ENCODE results near the gene EXOC6.

The EXOC6 gene

DNA sequence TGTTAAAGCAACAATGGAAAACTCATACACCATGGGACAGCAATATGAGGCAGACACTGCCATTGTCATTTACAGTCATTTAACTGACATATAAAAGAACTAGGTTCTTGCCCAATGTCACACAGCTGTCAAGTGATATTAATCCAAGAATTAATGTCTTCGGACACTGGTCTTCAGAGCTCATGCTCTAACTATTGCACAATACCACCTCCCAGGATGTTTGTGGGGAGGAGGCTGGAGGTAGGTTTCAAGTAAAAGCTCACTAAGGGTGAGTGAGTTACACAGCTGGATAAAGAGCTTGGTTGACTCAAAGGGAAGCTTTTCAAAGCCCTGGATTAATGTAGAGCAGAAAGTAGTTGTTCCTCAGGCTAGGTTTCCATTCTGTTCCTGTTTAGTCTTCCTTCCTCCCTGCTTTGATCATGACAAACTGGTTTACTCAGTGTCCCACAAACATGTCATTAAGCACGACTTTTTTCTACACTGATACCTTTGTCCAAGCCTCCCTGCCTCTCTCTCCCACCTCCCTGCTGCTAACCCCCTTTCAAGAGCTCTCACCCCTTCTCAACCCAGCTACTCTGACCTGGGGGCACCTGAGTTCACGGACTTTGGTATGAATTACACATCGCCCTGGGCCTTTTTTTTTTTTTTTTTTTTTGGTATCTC, 987 bp upstream of the EXOC6 start:
- H3K79me2 ChIP-seq (ENCODE audit: control insufficient read depth, low read length), result peaks cover 13% of the 10 kb centered on the region
- H3K9me2 ChIP-seq (replicated peaks; ENCODE audit: control insufficient read depth, low read length), result no peaks in the 10 kb centered on the region
- H4K20me1 ChIP-seq (ENCODE audit: control insufficient read depth, insufficient read depth, low read depth, low read length), result no peaks in the 10 kb centered on the region
- no peaks in the 10 kb centered on the region for H3K36me3 ChIP-seq (ENCODE audit: control insufficient read depth, low read length)
- peaks cover 23% of the 10 kb centered on the region for H3K4me1 ChIP-seq (ENCODE audit: control insufficient read depth, low read length)
- TF ChIP-seq EZH2phosphoT487 (IDR thresholded peaks at IDR 0.05; ENCODE audit: borderline replicate concordance, low read length), result no peak
- TF ChIP-seq, protein P1, sequence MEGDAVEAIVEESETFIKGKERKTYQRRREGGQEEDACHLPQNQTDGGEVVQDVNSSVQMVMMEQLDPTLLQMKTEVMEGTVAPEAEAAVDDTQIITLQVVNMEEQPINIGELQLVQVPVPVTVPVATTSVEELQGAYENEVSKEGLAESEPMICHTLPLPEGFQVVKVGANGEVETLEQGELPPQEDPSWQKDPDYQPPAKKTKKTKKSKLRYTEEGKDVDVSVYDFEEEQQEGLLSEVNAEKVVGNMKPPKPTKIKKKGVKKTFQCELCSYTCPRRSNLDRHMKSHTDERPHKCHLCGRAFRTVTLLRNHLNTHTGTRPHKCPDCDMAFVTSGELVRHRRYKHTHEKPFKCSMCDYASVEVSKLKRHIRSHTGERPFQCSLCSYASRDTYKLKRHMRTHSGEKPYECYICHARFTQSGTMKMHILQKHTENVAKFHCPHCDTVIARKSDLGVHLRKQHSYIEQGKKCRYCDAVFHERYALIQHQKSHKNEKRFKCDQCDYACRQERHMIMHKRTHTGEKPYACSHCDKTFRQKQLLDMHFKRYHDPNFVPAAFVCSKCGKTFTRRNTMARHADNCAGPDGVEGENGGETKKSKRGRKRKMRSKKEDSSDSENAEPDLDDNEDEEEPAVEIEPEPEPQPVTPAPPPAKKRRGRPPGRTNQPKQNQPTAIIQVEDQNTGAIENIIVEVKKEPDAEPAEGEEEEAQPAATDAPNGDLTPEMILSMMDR (IDR thresholded peaks at IDR 0.05; ENCODE audit: low read depth, low read length, poor library complexity, severe bottlenecking), result no peak
- H3F3A ChIP-seq (ENCODE audit: control insufficient read depth, insufficient read depth), result peaks cover 6% of the 10 kb centered on the region
- H3K27me3 ChIP-seq (ENCODE audit: control insufficient read depth, low read length), result peaks cover 17% of the 10 kb centered on the region
- no peaks in the 10 kb centered on the region for H3K9me3 ChIP-seq (ENCODE audit: control insufficient read depth, insufficient read depth, low read length)
- no peak overlapping the region for H3K27ac ChIP-seq (ENCODE audit: low read depth, low read length)
- no peak overlapping the region for H3K4me3 ChIP-seq (ENCODE audit: low read length)
- no peak overlapping the region for H3K4me2 ChIP-seq (ENCODE audit: low read length)

DNA sequence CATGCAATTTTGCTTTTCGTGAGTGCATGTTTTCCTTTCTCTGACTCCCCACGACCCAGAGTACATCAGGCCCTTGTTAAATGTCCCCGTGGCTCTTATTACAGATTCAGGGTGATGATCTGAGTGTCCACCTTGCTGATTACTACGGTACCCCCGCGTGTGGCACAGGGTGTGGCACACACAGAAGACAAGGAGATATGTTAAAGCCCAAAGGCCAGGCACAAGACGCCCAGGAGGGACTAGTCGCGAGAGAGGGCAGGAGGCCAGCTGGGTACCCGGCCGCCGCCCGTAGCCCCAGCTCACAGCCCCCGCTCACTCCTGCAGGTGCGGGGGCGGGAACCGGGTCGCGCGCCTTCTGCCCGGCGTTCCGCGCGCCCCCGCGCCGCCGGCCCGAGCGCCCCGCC, 281 bp upstream of the EXOC6 start:
- Histone ChIP-seq H3F3A (ENCODE audit: control insufficient read depth, insufficient read depth) (peaks cover 6% of the 10 kb centered on the region), H4K20me1 (ENCODE audit: control insufficient read depth, insufficient read depth, low read depth, low read length) (no peaks in the 10 kb centered on the region), H3K27me3 (ENCODE audit: control insufficient read depth, low read length) (peaks cover 17% of the 10 kb centered on the region), H3K79me2 (ENCODE audit: control insufficient read depth, low read length) (peaks cover 13% of the 10 kb centered on the region), H3K4me1 (ENCODE audit: control insufficient read depth, low read length) (peaks cover 23% of the 10 kb centered on the region), H3K9me3 (ENCODE audit: control insufficient read depth, insufficient read depth, low read length) (no peaks in the 10 kb centered on the region), H3K4me3 (ENCODE audit: low read length) (peak overlapping the region; percentile 75), H3K36me3 (ENCODE audit: control insufficient read depth, low read length) (no peaks in the 10 kb centered on the region), H3K4me2 (ENCODE audit: low read length) (peak overlapping the region; percentile 97), H3K27ac (ENCODE audit: low read depth, low read length) (no peak overlapping the region), H3K9me2 (replicated peaks; ENCODE audit: control insufficient read depth, low read length) (no peaks in the 10 kb centered on the region)
- TF ChIP-seq EZH2phosphoT487 (IDR thresholded peaks at IDR 0.05; ENCODE audit: borderline replicate concordance, low read length), result no peak
- TF ChIP-seq, protein P1 (IDR thresholded peaks at IDR 0.05; ENCODE audit: low read depth, low read length, poor library complexity, severe bottlenecking), result no peak

DNA sequence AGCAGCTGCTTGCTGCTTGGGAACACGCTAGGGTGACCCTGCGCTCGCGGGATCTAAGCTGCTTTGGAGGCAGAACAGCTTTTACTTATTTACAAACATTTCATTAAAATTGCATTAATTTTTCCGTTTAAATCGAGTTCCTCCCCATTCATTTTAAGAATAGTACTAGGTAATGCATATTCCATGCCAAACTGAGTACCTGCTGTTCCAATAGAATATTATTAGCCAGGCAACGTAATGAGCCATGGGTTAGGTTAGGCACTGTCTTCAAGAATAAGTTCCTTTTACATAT, 860 bp downstream of the EXOC6 start:
- no peak for TF ChIP-seq EZH2phosphoT487 (IDR thresholded peaks at IDR 0.05; ENCODE audit: borderline replicate concordance, low read length)
- TF ChIP-seq, protein P1 (IDR thresholded peaks at IDR 0.05; ENCODE audit: low read depth, low read length, poor library complexity, severe bottlenecking), result no peak
- no peaks in the 10 kb centered on the region for H4K20me1 ChIP-seq (ENCODE audit: control insufficient read depth, insufficient read depth, low read depth, low read length)
- no peaks in the 10 kb centered on the region for H3K36me3 ChIP-seq (ENCODE audit: control insufficient read depth, low read length)
- peak overlapping the region; percentile 87 for H3K4me2 ChIP-seq (ENCODE audit: low read length)
- no peaks in the 10 kb centered on the region for H3K9me2 ChIP-seq (replicated peaks; ENCODE audit: control insufficient read depth, low read length)
- no peaks in the 10 kb centered on the region for H3K9me3 ChIP-seq (ENCODE audit: control insufficient read depth, insufficient read depth, low read length)
- peaks cover 6% of the 10 kb centered on the region for H3F3A ChIP-seq (ENCODE audit: control insufficient read depth, insufficient read depth)
- peaks cover 13% of the 10 kb centered on the region for H3K79me2 ChIP-seq (ENCODE audit: control insufficient read depth, low read length)
- 0 out of 2 replicates have a peak overlapping the region, but pooled peaks have one; percentile 28 for H3K27ac ChIP-seq (ENCODE audit: low read depth, low read length)
- peaks cover 17% of the 10 kb centered on the region for H3K27me3 ChIP-seq (ENCODE audit: control insufficient read depth, low read length)
- peak overlapping the region; percentile 75 for H3K4me3 ChIP-seq (ENCODE audit: low read length)
- peaks cover 20% of the 10 kb centered on the region for H3K4me1 ChIP-seq (ENCODE audit: control insufficient read depth, low read length)

Data from DOHH2 (cell line).